ENCODE data around the gene FGFBP3. TPM values are rescaled to one million over a fixed set of nuclear protein-coding genes. Genes with fewer than 3 reads are reported as not detected.
A peak's percentile ranks its signal among the peaks of the same experiment; 100 is the strongest.

The FGFBP3 gene
- total RNA-seq, 1 donor: 0.86 TPM

- no peak for TF ChIP-seq CTCF (IDR thresholded peaks at IDR 0.05; ENCODE audit: insufficient read depth, low read depth, low read length)
These were observed 15.1 kb upstream of the FGFBP3 start for GRCh38 chr10:91924212-91925021.

GRCh38 chr10:91923371-91924211 is 14.3 kb upstream of the FGFBP3 start, which contains the start of gene BTAF1:
TSS of gene BTAF1 (plus strand) at chr10:91923770. CDS start at chr10:91924077, 307 bp downstream.
- peak; percentile 94 for DNase-seq (ENCODE audit: low read depth)
- no peak for TF ChIP-seq CTCF (IDR thresholded peaks at IDR 0.05; ENCODE audit: insufficient read depth, low read depth, low read length)
- H3K4me3 ChIP-seq (ENCODE audit: low read depth, low read length): peak within 1 kb of the TSS; percentile 95

More at GRCh38 chr10:91924212-91925021, 15.1 kb upstream of the FGFBP3 start:
- peak overlapping the region; percentile 95 for H3K4me3 ChIP-seq (ENCODE audit: low read depth, low read length)
- peak; percentile 55 for DNase-seq (ENCODE audit: low read depth)

- no peak for DNase-seq (ENCODE audit: low read depth)
- TF ChIP-seq CTCF (IDR thresholded peaks at IDR 0.05; ENCODE audit: insufficient read depth, low read depth, low read length): no peak
- no peak overlapping the region for H3K4me3 ChIP-seq (ENCODE audit: low read depth, low read length)
These were observed 10.4 kb upstream of the FGFBP3 start for GRCh38 chr10:91919651-91920050.

GRCh38 chr10:91910467-91910866 is 1.2 kb upstream of the FGFBP3 start:
- H3K4me3 ChIP-seq (ENCODE audit: low read depth, low read length): no peak overlapping the region
- no peak for DNase-seq (ENCODE audit: low read depth)
- no peak for TF ChIP-seq CTCF (IDR thresholded peaks at IDR 0.05; ENCODE audit: insufficient read depth, low read depth, low read length)

- peak; percentile 17 for TF ChIP-seq CTCF (IDR thresholded peaks at IDR 0.05; ENCODE audit: insufficient read depth, low read depth, low read length)
- peak overlapping the region; percentile 69 for H3K4me3 ChIP-seq (ENCODE audit: low read depth, low read length)
- peak; percentile 70 for DNase-seq (ENCODE audit: low read depth)
These were observed 759 bp downstream of the FGFBP3 start for GRCh38 chr10:91908337-91909116.

GRCh38 chr10:91907914-91908336 is 1.4 kb downstream of the FGFBP3 start:
- peak; percentile 28 for DNase-seq (ENCODE audit: low read depth)
- no peak for TF ChIP-seq CTCF (IDR thresholded peaks at IDR 0.05; ENCODE audit: insufficient read depth, low read depth, low read length)
- H3K4me3 ChIP-seq (ENCODE audit: low read depth, low read length): peak overlapping the region; percentile 69

All from fibroblast of villous mesenchyme (primary cell).